ENCODE data around the gene ARMC5.

DNA sequence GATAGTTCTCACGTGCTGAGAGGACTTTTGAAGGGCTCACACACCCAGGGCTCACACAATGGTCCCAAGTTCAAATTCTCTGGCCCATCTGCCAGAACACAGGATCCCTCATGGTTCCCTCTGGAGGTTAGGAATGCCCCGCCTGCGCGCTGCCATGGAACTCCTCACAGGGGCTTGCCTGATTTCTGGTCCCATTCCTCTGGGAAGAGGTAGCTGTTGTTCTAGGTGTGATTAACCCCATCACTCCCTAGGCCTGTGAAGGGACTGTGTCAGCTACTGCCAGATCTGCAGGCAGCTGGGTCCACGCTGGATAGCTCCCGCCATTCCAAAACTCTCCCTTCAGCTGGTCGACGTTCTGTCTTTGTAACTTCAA lies 2.3 kb upstream of the ARMC5 start:
- TF ChIP-seq, protein P1, sequence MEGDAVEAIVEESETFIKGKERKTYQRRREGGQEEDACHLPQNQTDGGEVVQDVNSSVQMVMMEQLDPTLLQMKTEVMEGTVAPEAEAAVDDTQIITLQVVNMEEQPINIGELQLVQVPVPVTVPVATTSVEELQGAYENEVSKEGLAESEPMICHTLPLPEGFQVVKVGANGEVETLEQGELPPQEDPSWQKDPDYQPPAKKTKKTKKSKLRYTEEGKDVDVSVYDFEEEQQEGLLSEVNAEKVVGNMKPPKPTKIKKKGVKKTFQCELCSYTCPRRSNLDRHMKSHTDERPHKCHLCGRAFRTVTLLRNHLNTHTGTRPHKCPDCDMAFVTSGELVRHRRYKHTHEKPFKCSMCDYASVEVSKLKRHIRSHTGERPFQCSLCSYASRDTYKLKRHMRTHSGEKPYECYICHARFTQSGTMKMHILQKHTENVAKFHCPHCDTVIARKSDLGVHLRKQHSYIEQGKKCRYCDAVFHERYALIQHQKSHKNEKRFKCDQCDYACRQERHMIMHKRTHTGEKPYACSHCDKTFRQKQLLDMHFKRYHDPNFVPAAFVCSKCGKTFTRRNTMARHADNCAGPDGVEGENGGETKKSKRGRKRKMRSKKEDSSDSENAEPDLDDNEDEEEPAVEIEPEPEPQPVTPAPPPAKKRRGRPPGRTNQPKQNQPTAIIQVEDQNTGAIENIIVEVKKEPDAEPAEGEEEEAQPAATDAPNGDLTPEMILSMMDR (IDR thresholded peaks at IDR 0.05; ENCODE audit: borderline replicate concordance, extremely low read depth, low read length, poor library complexity, severe bottlenecking) = no peak
- TF ChIP-seq EZH2 (IDR thresholded peaks at IDR 0.05; ENCODE audit: borderline replicate concordance, low read depth, low read length, severe bottlenecking) = no peak
